Measurements from ENCODE around the gene RNF41. TPM values are rescaled to one million over a fixed set of nuclear protein-coding genes. Genes with fewer than 3 reads are reported as not detected.
A peak's percentile ranks its signal among the peaks of the same experiment; 100 is the strongest.

The RNF41 gene
- polyA plus RNA-seq, 4 donors: 11.4 to 31.2 (median 18.3) TPM

GRCh38 chr12:56261503-56262232, 39.9 kb upstream of the RNF41 start:
- Histone ChIP-seq H3K36me3 (ENCODE audit: control insufficient read depth in 3 of 3, insufficient read depth in 2 of 3, low read depth in 1 of 3, low read length in 3 of 3) (peaks cover 0 to 9% (median 0%) of the 10 kb centered on the region in 3 donors), H3K27ac (ENCODE audit: low read depth in 1 of 3, low read length in 2 of 3) (peak overlapping the region in 2 of 3 donors; percentile 7 to 39), H3K4me1 (ENCODE audit: control insufficient read depth in 3 of 3, insufficient read depth in 2 of 3, low read depth in 1 of 3, low read length in 2 of 3) (peaks cover 0 to 30% (median 3%) of the 10 kb centered on the region in 3 donors), H3K27me3 (ENCODE audit: control insufficient read depth in 3 of 3, insufficient read depth in 3 of 3, low read length in 3 of 3) (no peaks in the 10 kb centered on the region), H3K9me3 (ENCODE audit: control insufficient read depth in 2 of 2, insufficient read depth in 1 of 2, low read depth in 1 of 2, low read length in 1 of 2) (no peaks in the 10 kb centered on the region), H3K4me3 (ENCODE audit: low read depth in 1 of 3, low read length in 3 of 3) (no peak overlapping the region)
- 74 to 82% (median 80%) methylated on average over 5 of the region's 5 CpGs for WGBS, 3 donors
- peak; percentile 58 to 73 for DNase-seq
- FAIRE-seq: no peak

GRCh38 chr12:56260921-56261320, 39.2 kb upstream of the RNF41 start:
- no peak overlapping the region for H3K4me3 ChIP-seq (ENCODE audit: low read depth in 1 of 3, low read length in 3 of 3)
- no peaks in the 10 kb centered on the region for H3K27me3 ChIP-seq (ENCODE audit: control insufficient read depth in 3 of 3, insufficient read depth in 3 of 3, low read length in 3 of 3)
- WGBS, 3 donors: 92 to 100% (median 92%) methylated on average over 3 of the region's 3 CpGs
- H3K36me3 ChIP-seq (ENCODE audit: control insufficient read depth in 3 of 3, insufficient read depth in 2 of 3, low read depth in 1 of 3, low read length in 3 of 3): peaks cover 0 to 14% (median 0%) of the 10 kb centered on the region in 3 donors
- no peak for FAIRE-seq
- no peak for DNase-seq
- H3K9me3 ChIP-seq (ENCODE audit: control insufficient read depth in 2 of 2, insufficient read depth in 1 of 2, low read depth in 1 of 2, low read length in 1 of 2): no peaks in the 10 kb centered on the region
- H3K27ac ChIP-seq (ENCODE audit: low read depth in 1 of 3, low read length in 2 of 3): no peak overlapping the region
- H3K4me1 ChIP-seq (ENCODE audit: control insufficient read depth in 3 of 3, insufficient read depth in 2 of 3, low read depth in 1 of 3, low read length in 2 of 3): peaks cover 0 to 30% (median 3%) of the 10 kb centered on the region in 3 donors

DNA sequence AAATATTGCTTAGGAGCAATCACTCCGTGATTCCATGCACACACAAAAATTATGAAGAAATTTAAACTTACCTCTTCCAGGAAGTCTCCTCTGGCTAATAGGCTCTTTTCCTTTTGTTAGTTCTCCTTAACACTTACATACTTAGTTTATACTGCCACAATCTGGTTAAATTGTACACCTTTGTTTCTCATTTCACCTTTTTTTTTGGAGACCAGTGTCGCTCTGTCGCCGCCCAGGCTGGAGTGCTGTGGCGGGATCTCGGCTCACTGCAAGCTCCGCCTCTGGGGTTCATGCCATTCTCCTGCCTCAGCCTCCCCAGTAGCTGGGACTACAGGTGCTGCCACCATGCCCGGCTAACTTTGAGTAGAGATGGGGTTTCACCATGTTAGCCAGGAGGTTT, 38.7 kb upstream of the RNF41 start:
- no peaks in the 10 kb centered on the region for H3K27me3 ChIP-seq (ENCODE audit: control insufficient read depth in 3 of 3, insufficient read depth in 3 of 3, low read length in 3 of 3)
- no peaks in the 10 kb centered on the region for H3K9me3 ChIP-seq (ENCODE audit: control insufficient read depth in 2 of 2, insufficient read depth in 1 of 2, low read depth in 1 of 2, low read length in 1 of 2)
- no peak overlapping the region for H3K27ac ChIP-seq (ENCODE audit: low read depth in 1 of 3, low read length in 2 of 3)
- no peak for DNase-seq
- H3K4me3 ChIP-seq (ENCODE audit: low read depth in 1 of 3, low read length in 3 of 3): no peak overlapping the region
- H3K4me1 ChIP-seq (ENCODE audit: control insufficient read depth in 3 of 3, insufficient read depth in 2 of 3, low read depth in 1 of 3, low read length in 2 of 3): peaks cover 0 to 27% (median 3%) of the 10 kb centered on the region in 3 donors
- peaks cover 0 to 19% (median 0%) of the 10 kb centered on the region in 3 donors for H3K36me3 ChIP-seq (ENCODE audit: control insufficient read depth in 3 of 3, insufficient read depth in 2 of 3, low read depth in 1 of 3, low read length in 3 of 3)
- 92% methylated on average over 8 of the region's 8 CpGs for WGBS, 3 donors
- FAIRE-seq: no peak

DNA sequence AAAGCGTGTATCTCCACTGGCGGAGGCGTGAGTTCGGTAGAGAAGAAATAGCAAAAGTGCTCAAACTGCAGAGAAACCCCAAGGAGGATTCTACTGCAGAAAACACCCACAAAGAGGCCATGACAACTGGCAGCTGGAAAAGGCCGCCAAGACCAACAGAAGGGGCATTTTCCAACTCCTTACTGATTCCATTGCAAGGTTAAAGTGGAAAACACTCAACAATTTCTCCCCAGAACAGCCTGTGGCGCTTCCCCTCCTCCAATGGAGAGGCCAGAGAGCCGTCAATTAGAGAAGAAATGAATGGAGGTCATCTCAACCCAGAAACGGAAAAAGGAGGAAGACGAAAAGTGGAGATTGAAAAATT, 37.1 kb upstream of the RNF41 start:
- WGBS, 3 donors: 14 to 23% (median 15%) methylated on average over 9 of the region's 9 CpGs
- Histone ChIP-seq H3K4me3 (ENCODE audit: low read depth in 1 of 3, low read length in 3 of 3) (peak overlapping the region; percentile 53 to 81 (median 59)), H3K9me3 (ENCODE audit: control insufficient read depth in 2 of 2, insufficient read depth in 1 of 2, low read depth in 1 of 2, low read length in 1 of 2) (no peaks in the 10 kb centered on the region), H3K4me1 (ENCODE audit: control insufficient read depth in 3 of 3, insufficient read depth in 2 of 3, low read depth in 1 of 3, low read length in 2 of 3) (peaks cover 0 to 27% (median 3%) of the 10 kb centered on the region in 3 donors), H3K36me3 (ENCODE audit: control insufficient read depth in 3 of 3, insufficient read depth in 2 of 3, low read depth in 1 of 3, low read length in 3 of 3) (peaks cover under 1 to 35% (median 8%) of the 10 kb centered on the region in 3 donors), H3K27me3 (ENCODE audit: control insufficient read depth in 3 of 3, insufficient read depth in 3 of 3, low read length in 3 of 3) (no peaks in the 10 kb centered on the region), H3K27ac (ENCODE audit: low read depth in 1 of 3, low read length in 2 of 3) (peak overlapping the region; percentile 56 to 77 (median 59))
- DNase-seq (no peak), FAIRE-seq (no peak)

GRCh38 chr12:56258068-56258819, 36.5 kb upstream of the RNF41 start, which contains the start of gene ANKRD52:
ANKRD52 (minus strand) TSS chr12:56258384; CDS start chr12:56258269, 115 bp downstream.
- DNase-seq (peak; percentile 75 to 95), FAIRE-seq (no peak)
- Histone ChIP-seq H3K4me3 (ENCODE audit: low read depth in 1 of 3, low read length in 3 of 3) (peak within 1 kb of the TSS; percentile 59 to 81 (median 68)), H3K4me1 (ENCODE audit: control insufficient read depth in 3 of 3, insufficient read depth in 2 of 3, low read depth in 1 of 3, low read length in 2 of 3) (peaks cover 0 to 27% (median 3%) of the 10 kb centered on the region in 3 donors), H3K36me3 (ENCODE audit: control insufficient read depth in 3 of 3, insufficient read depth in 2 of 3, low read depth in 1 of 3, low read length in 3 of 3) (peaks cover 6 to 40% (median 13%) of the 10 kb centered on the region in 3 donors), H3K9me3 (ENCODE audit: control insufficient read depth in 2 of 2, insufficient read depth in 1 of 2, low read depth in 1 of 2, low read length in 1 of 2) (no peaks in the 10 kb centered on the region), H3K27ac (ENCODE audit: low read depth in 1 of 3, low read length in 2 of 3) (peak within 1 kb of the TSS; percentile 56 to 77 (median 66)), H3K27me3 (ENCODE audit: control insufficient read depth in 3 of 3, insufficient read depth in 3 of 3, low read length in 3 of 3) (no peaks in the 10 kb centered on the region)
- WGBS, 3 donors: 0 to 1% (median 1%) methylated on average over 30 to 78 of the region's 78 CpGs

GRCh38 chr12:56257491-56258067, 35.9 kb upstream of the RNF41 start:
- H3K27me3 ChIP-seq (ENCODE audit: control insufficient read depth in 3 of 3, insufficient read depth in 3 of 3, low read length in 3 of 3): no peaks in the 10 kb centered on the region
- 0 to 2% (median 0%) methylated on average over 26 to 27 of the region's 27 CpGs for WGBS, 3 donors
- H3K27ac ChIP-seq (ENCODE audit: low read depth in 1 of 3, low read length in 2 of 3): peak overlapping the region in 2 of 3 donors; percentile 61 to 66
- no peak for FAIRE-seq
- H3K4me1 ChIP-seq (ENCODE audit: control insufficient read depth in 3 of 3, insufficient read depth in 2 of 3, low read depth in 1 of 3, low read length in 2 of 3): peaks cover 0 to 27% (median 3%) of the 10 kb centered on the region in 3 donors
- DNase-seq: peak; percentile 37 to 54
- peak overlapping the region; percentile 59 to 81 (median 68) for H3K4me3 ChIP-seq (ENCODE audit: low read depth in 1 of 3, low read length in 3 of 3)
- no peaks in the 10 kb centered on the region for H3K9me3 ChIP-seq (ENCODE audit: control insufficient read depth in 2 of 2, insufficient read depth in 1 of 2, low read depth in 1 of 2, low read length in 1 of 2)
- peaks cover 6 to 47% (median 16%) of the 10 kb centered on the region in 3 donors for H3K36me3 ChIP-seq (ENCODE audit: control insufficient read depth in 3 of 3, insufficient read depth in 2 of 3, low read depth in 1 of 3, low read length in 3 of 3)

- no peak overlapping the region for H3K27ac ChIP-seq (ENCODE audit: low read depth in 1 of 3, low read length in 2 of 3)
- WGBS, 3 donors: 47 to 62% (median 61%) methylated on average over 8 of the region's 8 CpGs
- H3K9me3 ChIP-seq (ENCODE audit: control insufficient read depth in 2 of 2, insufficient read depth in 1 of 2, low read depth in 1 of 2, low read length in 1 of 2): no peaks in the 10 kb centered on the region
- DNase-seq (no peak), FAIRE-seq (no peak)
- peaks cover 0 to 25% (median 3%) of the 10 kb centered on the region in 3 donors for H3K4me1 ChIP-seq (ENCODE audit: control insufficient read depth in 3 of 3, insufficient read depth in 2 of 3, low read depth in 1 of 3, low read length in 2 of 3)
- peaks cover 6 to 52% (median 20%) of the 10 kb centered on the region in 3 donors for H3K36me3 ChIP-seq (ENCODE audit: control insufficient read depth in 3 of 3, insufficient read depth in 2 of 3, low read depth in 1 of 3, low read length in 3 of 3)
- no peaks in the 10 kb centered on the region for H3K27me3 ChIP-seq (ENCODE audit: control insufficient read depth in 3 of 3, insufficient read depth in 3 of 3, low read length in 3 of 3)
- peak overlapping the region; percentile 59 to 81 (median 68) for H3K4me3 ChIP-seq (ENCODE audit: low read depth in 1 of 3, low read length in 3 of 3)
Observed at GRCh38 chr12:56257071-56257470, 35.3 kb upstream of the RNF41 start.

GRCh38 chr12:56256326-56256960, 34.7 kb upstream of the RNF41 start:
- H3K27ac ChIP-seq (ENCODE audit: low read depth in 1 of 3, low read length in 2 of 3): no peak overlapping the region
- no peaks in the 10 kb centered on the region for H3K9me3 ChIP-seq (ENCODE audit: control insufficient read depth in 2 of 2, insufficient read depth in 1 of 2, low read depth in 1 of 2, low read length in 1 of 2)
- peak overlapping the region in 1 of 3 donors; percentile 68 for H3K4me3 ChIP-seq (ENCODE audit: low read depth in 1 of 3, low read length in 3 of 3)

More at GRCh38 chr12:56256326-56256960, 34.7 kb upstream of the RNF41 start:
- no peak for FAIRE-seq
- WGBS, 3 donors: 48 to 51% (median 49%) methylated on average over 4 of the region's 4 CpGs
- DNase-seq: no peak
- Histone ChIP-seq H3K36me3 (ENCODE audit: control insufficient read depth in 3 of 3, insufficient read depth in 2 of 3, low read depth in 1 of 3, low read length in 3 of 3) (peaks cover 6 to 58% (median 26%) of the 10 kb centered on the region in 3 donors), H3K27me3 (ENCODE audit: control insufficient read depth in 3 of 3, insufficient read depth in 3 of 3, low read length in 3 of 3) (no peaks in the 10 kb centered on the region), H3K4me1 (ENCODE audit: control insufficient read depth in 3 of 3, insufficient read depth in 2 of 3, low read depth in 1 of 3, low read length in 2 of 3) (peaks cover 0 to 20% (median 3%) of the 10 kb centered on the region in 3 donors)
